HG03432 (cell line): Measurements from ENCODE around the gene HACD4.

Source experiments
- ATAC-seq: cut with Tn5 transposase; IDR thresholded peaks from one replicate; pipeline ENCODE4 v1.9.1; 2021; ENCODE audit warnings: mild to moderate bottlenecking, moderate library complexity; ENCODE audit not compliant: unreplicated experiment

Gene HACD4, protein sequence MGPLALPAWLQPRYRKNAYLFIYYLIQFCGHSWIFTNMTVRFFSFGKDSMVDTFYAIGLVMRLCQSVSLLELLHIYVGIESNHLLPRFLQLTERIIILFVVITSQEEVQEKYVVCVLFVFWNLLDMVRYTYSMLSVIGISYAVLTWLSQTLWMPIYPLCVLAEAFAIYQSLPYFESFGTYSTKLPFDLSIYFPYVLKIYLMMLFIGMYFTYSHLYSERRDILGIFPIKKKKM

DNA sequence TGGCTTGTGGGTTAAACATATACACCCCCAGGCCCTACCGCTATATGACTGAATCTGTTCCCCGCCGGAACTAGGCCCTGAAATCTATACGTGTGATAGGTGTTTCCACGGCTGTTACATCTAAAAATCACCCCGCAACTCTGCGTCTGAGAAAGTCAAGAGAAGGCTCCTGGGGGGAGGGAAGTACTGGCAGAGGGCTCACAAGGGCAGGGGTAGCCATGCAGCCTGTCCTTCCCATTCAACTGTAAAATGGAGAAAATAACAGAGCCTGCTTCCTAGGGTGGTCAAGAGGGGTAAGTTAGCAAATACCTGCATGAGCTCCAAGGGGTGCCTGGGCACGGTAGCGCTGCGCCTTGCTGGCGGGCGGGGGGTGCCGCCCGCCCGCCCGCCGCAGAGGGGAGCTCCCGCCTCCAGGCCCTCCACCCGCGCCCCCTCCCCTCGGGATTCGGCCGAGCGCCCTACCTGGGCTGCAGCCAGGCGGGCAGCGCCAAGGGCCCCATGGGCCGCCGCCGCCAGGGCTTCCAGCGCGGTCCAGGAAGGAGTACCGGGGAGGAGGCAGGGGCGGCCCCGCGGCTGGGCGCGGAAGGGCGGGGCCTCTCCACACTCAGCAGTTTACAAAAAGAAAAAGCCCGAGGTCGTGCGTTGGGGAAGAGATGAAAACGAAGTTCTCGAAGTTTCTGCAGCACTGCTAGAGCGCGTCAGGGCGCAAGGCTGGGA is at the start of gene HACD4:
Gene HACD4, minus strand, starts transcription at position 550 of the 717 bp plus-strand sequence. Its CDS starts 50 bp downstream, at position 500.
- peak; percentile 82 for ATAC-seq

DNA sequence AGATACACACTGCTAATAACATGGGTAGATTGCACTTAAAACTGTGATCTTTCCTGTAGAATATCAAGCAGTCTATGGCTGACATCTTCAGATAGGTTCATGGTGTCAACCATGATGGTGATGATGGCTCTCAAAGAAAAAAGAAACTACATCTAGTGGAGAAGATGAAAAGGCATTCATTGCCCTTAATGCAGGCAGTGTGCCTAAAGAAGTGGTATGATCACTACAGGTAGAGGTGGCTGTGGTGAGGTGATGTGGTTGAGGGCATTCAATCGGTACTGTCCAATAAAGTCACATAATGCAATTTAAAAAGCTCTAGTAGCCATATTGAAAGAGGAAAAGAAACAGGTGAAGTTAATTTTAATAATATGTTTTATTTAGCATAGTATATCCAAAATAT is 49.4 kb upstream of the HACD4 start:
- no peak for ATAC-seq

DNA sequence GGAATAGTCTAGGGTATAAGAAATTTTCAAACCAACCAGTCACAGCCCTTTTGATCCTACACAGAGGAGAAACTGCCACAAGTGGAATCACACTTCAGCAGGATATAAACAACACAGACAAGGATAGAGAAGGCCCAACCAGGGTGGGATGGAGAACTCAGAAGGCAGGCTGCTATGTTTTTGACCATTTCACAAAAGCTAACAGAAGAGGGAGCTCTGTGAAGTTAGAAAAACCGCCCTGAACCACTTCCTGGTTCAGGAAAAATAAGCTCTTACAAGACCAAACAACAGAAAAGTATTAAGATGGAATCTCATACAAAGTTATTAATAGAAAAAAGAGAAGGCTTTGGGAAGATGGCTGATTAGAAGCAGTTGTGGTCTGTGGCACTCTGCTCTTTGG is 47.3 kb upstream of the HACD4 start:
- no peak for ATAC-seq

DNA sequence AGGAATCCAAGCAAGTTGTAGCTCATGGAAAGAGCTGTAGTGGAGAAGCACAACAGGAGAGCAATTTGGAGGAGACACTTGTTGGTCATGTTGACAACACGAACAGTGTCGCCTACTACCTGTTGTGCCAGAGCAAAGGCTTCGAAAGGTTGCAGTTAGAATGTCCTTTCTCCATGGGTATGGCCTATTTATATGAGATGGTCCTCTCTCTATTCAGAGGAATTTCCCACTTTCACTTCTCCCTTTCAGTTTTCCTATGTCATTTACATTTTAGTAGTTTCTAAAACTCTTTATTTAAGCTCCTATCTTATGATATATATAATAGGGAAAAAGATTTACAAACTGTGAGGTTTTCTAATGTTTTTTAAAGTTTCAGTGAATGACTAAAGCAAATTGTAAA is 46.3 kb upstream of the HACD4 start, which contains the start of gene IFNB1:
Gene IFNB1, minus strand, starts transcription at position 162 of the 400 bp plus-strand sequence. Its CDS starts 73 bp downstream, at position 89.
- no peak for ATAC-seq

DNA sequence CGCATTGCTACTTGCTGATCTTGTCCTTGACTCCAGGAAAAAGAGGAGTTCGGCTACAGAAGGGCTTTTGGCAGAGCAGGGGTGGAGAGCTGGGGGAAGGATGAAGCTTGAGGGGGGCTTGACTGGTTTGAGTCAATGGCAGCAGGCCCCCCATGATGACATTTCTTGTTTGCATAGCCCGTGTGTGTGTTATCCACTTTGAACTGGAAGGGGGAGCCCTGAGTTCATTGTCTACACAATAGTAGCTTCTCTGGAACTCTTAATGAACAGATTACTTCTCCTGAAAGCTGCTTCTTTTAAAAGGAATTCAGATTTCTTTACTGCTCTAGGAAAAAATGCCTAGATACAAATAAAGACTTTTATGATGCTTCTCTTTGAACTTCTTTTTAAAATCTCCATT is 44.0 kb upstream of the HACD4 start:
- ATAC-seq: no peak

DNA sequence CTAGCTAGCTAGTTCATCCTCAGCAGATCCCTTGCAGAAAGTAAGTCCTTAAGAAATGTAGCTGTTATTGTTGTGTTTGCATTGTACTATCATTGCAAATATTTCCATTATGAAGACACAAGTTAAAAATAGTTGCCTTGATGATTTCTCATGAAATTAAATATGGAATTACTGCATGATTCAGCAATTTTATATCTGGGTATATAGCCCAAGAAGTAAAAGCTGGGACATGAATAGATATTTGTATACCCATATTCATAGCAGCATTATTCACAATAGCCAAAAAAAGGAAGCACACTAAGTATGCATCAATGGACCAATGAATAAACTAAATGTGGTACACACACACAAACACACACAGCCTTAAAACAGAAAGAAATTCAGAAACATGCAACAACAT is 39.5 kb upstream of the HACD4 start:
- no peak for ATAC-seq

DNA sequence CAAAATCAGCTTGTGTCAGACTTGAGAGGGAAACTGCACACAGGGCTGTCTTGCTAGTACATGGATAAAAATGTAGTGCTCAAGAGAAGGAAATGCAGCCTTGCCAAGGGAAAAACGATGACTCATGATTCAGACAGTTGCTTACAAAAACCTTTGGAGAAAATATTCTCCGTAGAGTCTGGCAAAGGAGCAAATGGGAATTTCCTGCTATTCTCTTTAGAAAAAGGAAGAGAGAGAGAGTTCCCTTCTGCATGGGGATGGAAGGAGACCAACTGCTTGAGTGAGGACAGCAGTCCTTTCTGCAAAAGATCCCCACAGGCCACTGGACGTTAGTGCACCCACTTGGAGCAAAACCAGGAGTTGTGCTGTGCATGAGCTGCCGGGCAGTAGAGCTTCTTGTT is 38.7 kb upstream of the HACD4 start:
- ATAC-seq: no peak

DNA sequence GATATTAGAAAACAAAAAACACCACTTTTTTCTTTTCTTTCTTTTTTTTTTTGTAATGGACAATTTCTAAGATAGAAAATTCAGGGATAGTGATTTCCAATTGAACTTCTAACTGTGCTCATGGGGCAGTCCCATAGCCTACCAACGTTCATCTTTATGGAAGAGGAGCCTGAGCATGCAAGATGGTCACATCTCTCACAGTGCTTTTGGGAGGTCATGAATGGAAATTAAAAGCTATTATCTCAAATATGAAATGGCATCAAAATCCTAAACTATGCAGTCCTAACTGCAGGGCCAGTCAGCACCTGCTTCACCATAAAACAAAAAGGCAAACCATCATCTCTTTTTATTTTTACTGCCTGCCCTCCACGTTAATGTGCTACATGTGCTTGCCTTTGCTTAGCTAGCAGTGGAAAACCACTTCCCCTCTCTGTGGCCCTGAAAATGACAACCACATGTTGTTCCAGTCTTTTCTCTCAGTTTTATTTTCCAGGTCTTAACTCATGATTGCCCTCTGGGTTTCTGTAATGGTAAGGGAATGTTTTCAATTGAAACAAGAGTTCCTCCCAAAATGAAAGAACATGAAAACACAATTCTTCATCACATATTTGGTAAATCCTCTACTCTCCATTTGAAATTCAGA is 29.6 kb upstream of the HACD4 start:
- ATAC-seq: peak; percentile 72

DNA sequence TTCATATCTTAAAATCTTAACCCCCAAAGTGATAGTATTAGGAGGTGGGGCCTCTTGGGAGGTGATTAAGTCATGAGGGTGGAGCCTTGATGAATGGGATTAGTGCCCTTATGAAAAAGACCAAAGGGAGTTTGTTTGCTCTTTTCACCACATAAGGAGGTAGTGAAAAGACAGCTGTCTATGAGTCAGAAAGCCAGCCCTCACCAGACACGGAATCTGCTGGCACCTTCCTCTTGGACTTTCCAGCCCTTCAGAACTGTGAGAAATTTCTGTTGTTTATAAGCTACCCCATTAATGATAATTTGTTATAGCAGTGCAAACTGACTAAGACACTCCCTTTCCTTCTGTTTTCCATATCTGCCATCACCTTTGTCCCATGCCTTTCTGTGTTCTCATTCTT is 25.5 kb upstream of the HACD4 start:
- ATAC-seq: no peak

DNA sequence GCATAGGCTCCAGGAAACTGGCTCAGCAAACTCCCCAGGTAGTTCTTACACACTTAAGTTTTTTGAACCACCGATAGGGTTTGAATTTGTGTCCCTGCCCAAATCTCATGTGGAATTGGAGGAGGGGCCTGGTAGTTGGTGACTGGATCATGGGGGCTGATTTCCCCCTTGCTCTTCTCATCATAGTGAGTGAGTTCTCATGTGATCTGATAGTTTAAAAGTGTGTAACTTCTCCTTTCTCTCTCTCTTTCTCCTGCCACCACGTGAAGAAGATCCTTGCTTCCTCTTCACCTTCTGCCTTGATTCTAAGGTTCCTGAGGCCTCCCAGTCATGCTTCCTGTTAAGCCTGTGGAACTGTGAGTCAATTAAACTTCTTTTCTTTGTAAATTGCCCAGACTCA is 22.4 kb upstream of the HACD4 start:
- no peak for ATAC-seq

DNA sequence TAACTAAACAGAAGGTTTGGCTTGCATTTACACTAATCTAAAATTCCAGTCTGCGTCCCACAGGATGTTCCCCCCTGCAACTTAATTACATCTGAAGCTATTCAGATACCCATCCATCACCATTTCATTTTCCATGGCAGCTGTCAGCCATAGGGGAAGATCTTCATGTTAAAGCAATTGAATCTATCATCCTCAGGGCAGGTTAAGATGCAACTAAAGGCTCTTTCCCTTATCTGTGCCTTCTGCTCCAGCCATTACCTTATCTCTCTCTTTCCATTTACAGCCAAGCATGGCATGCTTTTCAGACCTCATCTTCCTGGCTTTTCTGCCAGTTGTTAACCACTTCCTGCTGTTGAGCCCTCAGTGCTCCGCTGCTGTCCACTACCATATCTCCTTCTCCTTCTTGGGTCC is 15.8 kb upstream of the HACD4 start:
- ATAC-seq: no peak

DNA sequence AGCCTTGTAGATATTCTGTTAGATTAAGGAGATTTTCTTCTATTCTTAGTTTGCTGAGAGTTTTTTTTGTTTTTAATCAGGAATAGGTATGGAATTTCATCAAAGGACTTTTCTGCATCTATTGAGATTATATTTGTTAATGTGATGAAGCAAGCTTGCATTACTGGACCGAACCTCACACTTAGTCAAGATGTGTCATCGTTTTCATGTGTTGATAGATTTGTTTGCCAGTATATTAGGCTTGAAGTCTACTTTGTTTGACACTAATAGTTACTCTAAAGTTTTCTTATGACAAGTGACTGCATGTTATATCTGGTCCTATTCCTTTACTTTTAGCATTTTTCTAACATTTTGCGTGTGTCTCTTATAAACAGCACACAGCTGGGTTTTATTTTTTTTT is 12.4 kb upstream of the HACD4 start:
- no peak for ATAC-seq

DNA sequence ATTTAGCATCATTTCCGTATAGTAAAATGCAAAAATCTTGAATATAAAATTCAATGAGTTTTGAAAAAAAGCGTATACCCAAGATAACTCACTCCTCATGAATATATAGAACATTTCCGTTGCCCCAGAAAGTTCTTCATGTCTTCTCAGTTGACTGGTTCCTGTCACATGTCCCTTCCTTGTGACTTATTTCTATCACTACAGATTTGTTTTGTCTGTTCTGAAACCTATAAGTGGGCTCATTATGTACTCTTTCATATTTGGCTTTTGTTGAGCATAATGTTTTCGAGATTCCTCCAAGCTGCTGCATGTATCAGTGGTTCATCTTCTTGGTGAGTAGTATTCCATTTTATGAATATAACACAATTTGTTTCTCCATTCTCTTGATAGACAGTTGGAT is 11.0 kb upstream of the HACD4 start:
- no peak for ATAC-seq

DNA sequence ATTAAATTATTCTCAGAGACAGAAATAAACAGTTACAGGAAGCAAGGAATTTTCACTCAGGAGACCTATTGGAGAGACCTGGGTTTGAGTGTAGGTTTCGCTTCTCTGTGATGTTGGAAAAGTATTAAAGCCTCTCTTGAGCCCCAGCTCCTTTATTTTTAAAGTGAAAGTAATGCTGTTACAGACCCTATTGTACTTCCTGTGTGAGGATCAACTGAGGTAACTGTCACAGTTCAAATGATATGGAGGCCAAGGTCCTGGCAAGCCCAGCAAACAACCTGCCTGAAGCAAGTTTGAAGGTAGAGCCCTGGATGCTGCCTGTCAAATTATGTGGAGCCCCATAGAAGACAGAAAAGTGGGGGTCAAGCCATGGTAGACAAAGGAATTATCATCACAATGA is 7.9 kb upstream of the HACD4 start:
- no peak for ATAC-seq

DNA sequence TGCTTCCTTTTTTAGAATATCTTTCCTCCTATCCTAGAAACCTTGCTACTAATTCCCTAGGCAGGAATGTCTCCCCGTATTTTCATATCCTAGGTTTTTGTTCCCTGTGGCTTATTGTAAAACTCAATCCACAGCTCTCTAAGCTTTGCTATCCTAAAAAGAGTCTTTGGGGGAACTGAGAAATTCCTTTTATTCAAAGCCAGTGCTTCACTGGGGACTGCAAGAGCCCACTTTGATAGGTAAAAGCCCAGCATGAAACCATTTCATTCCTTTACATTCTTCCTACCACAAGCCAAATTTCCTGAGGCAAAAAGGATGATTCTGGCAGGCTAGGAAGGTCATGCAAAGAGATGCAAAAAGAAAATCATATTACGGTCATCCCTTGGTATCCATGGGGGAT is 5.8 kb upstream of the HACD4 start:
- ATAC-seq: no peak

DNA sequence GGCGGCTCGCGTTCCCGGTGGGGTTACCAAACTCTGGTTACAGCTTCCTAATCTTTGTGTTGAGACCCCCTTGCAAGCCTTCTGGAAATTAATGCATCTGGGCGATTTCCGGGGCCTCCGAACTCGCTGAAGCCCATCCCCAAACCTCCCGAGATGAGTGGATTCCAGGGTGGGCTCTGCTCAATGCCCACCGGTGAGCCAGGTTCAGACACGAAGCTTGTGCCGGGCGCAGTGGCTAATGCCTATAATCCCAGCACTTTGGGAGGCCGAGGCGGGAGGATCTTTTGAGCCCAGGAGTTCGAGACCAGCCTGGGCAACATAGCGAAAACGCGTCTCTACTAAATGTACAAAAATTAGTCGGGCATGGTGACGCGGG is 356 bp upstream of the HACD4 start:
- ATAC-seq: no peak

DNA sequence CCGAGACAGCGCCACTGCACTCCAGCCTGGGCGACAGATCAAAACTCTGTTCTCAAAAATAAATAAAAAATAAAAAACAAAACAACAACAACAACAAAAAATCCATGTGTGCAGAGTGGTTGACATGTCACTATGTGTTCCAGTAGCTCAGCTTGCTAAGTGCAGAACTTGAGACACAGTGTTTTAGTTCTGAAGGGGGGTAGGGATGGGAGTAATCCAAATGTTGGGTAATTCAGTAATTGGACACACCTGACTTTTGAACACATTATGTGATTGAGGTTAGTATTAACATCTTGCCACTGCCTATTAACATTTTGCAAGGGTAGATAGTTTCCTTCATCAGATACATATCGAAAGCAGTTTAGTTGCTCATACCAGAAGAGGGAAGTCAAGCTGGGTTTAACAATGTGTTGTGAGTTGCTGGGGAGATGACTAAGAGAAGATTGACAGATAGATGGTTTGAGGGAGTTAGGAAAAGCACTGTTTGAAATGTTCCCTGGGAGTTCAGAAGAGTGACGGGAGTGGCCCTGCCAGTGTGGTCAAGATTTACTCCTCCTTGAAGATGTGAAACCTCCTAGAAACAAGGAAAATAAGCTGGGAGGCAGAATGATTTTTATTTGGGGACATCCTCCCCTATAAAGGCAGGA is 928 bp downstream of the HACD4 start:
- peak; percentile 80 for ATAC-seq

DNA sequence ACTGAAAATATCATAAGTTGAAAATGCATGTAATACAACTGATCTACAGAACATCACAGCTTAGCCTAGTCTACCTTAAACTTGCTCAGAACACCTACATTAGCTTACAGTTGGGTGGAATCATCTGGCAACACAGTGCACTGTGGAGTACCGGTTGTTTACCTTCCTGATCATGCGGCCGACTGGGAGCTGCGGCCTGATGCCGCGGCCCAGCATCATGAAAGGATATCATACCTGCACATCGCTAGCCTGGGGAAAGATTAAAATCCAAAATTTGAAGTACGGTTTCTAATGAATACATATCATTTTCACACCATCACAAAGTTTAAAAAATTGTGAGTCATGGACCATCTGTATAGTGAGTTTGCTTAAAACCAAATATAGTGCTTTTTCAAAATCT is 1.8 kb downstream of the HACD4 start:
- ATAC-seq: no peak

DNA sequence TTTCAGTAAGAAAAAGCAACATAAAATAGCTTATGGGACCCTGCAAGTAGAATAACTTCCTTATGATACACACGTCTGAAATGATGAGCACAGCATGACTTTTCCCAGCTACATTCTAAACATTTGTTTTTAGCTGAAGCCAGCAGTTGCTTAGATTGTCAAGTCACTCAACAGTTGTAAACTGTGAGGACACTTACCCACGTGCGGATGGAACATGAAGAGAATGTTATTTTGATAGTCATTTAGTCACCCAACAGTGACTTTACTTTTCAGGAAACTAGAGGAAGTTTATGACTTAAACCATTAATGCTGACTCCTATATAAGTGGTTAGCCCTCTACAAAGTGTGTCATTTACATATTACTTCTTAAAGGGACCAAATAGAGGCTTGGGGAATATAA is 3.0 kb downstream of the HACD4 start:
- no peak for ATAC-seq

DNA sequence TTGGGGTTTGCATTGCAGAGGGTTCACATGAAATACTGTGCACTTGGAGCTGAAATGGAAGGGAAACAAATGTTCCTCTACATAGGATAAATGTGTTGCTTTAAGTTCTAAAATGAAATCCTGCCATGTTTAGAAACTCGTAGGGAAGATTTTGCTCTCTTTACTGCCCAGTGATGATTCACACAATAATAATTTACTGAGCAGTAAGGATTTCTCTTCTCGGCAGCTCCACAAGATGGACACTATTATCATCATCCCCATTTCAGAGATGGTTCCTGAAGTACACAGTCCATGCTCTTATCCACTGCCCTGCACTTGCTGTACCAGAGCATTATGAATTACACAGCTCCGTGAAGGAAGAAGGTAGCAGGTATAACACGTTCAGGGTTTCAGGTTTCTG is 4.1 kb downstream of the HACD4 start:
- ATAC-seq: no peak

DNA sequence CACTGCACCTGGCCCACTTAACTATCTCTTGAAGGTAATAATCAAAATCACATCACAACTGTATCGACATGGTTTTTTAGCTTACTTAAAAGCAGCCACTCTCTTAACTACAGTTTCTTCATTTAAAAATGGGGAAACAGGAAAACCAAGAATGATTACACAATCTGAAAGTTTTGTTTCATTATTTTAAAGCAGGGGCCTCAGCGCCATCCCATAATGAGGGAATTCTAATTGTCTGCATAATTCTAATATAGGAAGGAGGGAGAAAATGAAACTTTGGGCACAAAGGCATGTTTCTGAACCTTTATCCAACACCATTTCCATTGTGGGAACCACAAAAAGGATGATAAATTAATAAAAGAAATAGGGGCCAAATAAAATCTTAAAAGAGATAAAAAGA is 7.6 kb downstream of the HACD4 start:
- no peak for ATAC-seq

DNA sequence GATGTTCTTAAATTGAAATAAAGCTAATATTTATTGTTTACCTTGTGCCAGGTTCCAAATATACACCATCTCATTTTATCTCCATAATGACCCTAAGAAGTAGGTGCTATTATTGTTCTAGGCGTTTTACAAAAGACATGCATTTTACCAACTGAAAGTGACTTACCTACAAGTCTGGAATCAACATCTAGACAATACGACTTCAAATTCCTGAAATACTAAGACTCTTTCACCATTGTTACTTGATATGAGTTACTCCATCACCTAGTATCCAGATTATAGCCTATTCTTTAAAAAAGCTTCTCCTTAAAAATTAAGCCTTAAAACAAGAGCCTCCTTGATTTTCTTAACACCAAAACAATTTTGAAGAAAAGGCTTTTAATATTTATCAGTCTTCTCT is 13.3 kb downstream of the HACD4 start:
- ATAC-seq: no peak
